Effector CD4-positive, alpha-beta T cell (primary cell): ENCODE data around the gene BRD9.
"Not testable (repeated sequence)": the region's sequence is repeated elsewhere in the genome, so short reads cannot be mapped to it uniquely, and the experiment has no call there.

Experiments used
- DNase-seq: peaks from one replicate; pipeline ENCODE4 v3.0.0-alpha.2; 2020

The BRD9 gene

DNA sequence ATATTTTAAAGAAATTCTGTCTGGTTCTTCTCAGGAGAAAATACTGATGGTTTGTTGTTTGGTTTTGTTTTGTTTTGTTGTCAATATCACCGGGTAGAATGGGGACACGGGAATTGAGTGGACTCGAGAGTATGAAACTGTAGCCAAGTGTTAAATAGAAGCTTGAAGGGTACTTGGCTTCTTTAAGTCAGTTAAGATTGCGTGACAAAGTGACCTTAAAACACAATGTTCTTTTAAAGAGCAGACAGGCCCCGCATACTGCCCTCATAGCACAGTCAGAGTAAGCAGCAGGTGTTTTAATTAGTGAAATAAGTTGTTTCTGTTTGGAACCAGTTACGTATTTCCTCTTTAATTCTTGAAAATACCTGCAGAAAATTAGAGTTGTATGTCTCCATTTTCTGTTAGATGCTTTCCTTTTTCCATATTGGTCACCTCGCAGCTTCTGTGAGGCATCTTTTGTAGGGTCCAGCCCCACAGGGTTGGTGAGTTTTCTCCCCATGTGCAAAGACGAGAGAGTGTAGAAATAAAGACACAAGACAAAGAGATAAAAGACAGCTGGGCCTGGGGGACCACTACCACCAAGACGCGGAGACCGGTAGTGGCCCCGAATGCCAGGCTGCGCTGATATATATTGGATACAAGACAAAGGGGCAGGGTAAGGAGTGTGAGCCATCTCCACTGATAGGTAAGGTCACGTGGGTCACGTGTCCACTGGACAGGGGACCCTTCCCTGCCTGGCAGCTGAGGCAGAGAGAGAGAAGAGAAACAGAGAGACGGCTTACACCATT lies 9.7 kb upstream of the BRD9 start:
- DNase-seq = no peak

DNA sequence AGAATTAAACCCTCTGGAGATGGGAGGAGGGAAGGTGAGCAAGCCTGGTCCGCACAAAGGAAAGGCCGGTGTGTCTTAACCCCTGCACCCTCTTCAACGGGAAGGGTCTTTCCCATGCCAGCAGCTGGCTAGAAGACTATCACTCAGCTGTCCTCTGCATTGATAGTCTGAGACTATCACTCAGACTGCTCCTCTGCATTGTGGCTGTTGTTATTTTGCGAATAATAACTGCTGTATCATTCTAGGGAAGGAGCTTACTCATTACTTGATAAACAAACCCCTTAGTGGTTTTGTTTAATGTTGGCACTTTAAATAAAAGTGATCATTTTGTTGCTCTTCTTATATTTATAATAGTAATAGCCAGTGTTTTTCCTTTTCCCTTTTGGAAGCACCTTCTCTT lies 8.2 kb upstream of the BRD9 start:
- DNase-seq = no peak

- no peak for DNase-seq
Measured at GRCh38 chr5:893711-894110, 1.1 kb upstream of the BRD9 start.

DNA sequence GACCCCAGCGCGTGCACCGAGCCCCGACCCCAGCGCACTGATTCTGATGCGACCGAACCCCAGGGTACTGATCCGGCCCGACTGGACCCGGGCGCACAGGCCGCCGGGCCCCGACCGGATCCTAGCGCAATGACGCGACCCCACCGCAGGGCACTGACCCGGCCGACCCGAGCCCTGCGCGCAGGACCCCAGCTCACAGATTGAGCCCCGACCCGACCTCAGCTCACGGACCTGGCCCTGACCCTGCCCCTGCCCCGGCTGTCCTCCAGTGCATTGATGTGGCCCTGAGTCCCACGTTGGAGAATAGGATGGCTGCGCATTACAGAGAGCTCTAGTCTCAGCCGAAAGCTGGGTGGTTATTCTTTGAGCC lies 521 bp upstream of the BRD9 start:
- DNase-seq = no peak

DNA sequence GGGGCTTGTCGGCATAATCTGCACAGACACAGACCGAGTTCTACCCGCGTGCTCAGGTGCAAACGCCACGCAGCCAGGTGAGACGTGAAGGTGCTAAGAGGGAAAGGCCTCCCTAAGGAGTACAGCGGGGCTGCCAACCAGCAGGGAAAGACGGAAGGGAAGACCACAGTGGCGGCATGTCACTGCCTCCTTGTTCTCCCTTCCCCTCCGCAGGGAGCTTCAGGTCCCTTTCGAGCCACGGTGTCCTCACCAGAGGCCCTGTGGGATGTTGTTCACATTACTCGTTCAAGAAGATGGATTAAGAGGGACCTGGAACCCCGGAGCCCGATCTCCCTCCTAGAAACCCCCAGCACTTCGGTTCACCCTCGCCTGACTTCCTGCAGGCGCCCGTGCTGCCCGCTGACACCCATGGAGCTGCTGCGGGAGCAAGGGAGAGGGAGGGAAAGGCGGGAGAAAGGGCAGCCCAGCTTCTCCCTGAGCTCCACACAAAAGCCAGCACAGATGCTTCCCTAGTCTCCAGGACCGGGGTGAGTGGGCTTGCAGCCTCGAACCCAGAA lies 686 bp downstream of the BRD9 start:
- DNase-seq = no peak

- DNase-seq = no peak
Measured at GRCh38 chr5:891117-891836, 1.3 kb downstream of the BRD9 start.

- no peak for DNase-seq
Measured at GRCh38 chr5:889075-889710, 3.4 kb downstream of the BRD9 start.

DNA sequence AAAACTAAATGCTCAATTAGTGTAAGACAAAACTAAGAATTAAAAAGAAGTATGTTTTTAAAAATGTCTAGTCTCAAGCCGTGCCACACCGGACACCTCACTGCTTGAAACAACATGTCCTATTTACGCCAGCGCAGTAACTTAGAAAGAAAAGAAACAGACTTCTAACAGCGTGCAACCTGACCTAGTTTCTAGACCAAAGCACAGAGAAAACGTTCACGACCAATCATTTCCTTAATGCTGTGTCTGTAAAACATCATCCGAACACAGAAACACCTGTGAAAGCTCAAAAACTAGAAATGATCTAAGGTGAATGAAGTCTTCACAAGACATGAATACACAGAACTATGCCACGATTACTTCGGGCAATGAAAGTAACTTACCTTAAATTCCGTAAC lies 4.0 kb downstream of the BRD9 start:
- no peak for DNase-seq

- DNase-seq = no peak
Measured at GRCh38 chr5:887947-888637, 4.5 kb downstream of the BRD9 start.

- DNase-seq = no peak
Measured at GRCh38 chr5:886716-887325, 5.8 kb downstream of the BRD9 start.

DNA sequence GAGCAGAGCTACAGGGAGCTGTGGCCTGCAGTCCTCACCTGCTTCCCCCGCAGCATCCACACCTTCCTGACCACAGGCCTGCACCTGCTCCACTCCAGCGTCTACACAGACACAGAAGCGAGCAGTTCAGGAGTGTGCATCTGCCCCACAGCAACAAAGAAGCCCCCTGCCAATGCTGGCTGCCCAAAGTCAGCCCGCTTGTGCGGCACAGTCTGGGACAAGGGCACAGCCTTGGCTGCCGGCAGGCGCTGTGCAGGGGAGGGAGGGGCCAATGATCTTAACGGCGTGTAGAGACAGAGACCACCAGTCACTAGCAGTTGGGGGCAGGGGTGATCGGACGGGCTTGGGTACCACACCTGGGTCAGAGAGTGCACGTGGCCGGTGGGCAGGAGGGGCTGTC lies 6.6 kb downstream of the BRD9 start:
- no peak for DNase-seq

DNA sequence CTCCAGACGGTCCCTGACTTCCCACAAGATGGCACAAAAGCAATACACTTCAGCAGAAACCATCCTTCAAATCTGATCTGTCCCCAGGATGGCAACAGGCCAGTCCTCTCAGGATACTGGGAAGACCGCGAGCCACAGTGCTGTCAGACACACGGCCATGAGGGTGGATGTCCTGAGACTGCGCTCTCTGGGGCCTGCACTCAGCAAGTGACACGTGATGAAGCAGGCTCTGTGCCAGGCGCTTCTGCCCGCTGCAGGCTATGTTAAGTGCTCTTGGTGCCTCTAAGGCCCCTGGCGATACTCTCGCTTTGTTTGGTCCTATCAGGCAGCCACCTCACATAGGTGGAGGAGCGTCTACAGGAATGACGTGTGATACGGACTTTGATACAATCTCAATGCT lies 7.1 kb downstream of the BRD9 start:
- no peak for DNase-seq

- no peak for DNase-seq
Measured at GRCh38 chr5:885127-885442, 7.5 kb downstream of the BRD9 start.

DNA sequence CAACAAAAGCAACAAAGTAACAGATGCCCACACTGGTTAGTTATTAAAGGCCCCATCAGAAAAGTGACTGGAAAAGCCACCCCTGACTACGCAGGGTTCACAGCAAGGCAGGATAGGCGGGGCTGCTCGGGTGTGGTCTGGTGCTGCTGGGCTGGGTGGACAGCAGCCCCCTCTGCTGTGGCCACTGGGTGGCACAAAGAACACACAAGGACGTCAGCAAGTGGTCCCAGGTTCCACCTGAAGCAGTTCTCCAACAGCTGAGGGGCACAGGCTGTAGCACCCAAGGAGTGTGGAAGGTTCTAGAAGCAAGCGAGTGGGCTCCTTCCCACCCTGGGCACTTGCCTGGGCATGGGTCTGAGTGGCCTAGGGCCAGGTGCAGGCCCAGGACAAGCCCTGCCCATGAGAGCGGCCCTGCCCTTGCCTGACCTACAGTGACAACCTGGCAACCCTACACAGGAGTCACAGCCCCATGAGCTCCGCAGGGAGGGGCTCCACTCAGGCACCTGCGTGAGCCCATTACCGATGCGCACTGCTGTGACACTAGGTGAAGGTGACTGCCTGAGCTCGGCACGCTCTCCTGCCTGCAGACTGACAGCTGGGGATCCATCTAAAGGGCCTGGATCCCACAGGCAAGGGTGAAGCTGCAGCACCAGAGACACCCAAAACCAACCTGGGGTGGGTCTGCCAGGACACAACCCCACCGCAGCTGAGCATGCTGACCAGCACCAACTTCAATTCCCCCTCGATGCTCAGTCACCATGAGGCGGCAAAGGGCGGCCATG lies 8.1 kb downstream of the BRD9 start:
- no peak for DNase-seq

DNA sequence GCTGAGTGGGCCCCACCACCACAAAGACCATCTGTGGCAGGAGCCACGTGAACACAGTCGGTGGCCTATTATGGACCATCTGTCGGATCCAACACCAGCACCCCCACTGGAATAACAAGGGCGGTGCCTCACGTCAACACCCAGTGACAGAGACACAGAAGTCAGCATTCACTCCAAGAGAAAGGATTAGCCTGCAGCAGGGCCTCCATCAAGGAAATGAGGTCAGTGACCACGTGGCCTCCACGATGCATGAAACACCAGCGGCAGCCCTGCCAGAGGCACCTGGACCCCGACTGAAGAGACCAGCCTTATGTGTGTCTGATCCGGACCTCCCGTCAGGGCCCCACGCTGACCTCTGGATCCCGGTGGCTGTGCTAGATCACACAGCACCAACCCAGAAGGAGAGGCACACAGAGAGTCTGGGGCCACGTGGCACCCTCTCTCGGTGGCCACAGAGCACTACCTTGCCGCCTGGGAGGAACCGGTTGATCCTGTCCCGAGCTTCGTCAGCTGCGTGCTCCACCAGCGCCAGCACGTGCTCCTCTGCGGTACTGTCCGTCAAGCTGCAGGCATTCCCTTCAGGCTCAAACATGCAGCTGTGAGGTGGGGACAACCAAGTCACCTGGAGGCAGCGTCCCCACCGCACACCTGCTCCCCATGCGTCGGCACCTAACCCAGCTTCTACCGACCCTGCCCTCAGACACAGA lies 9.0 kb downstream of the BRD9 start:
- DNase-seq = no peak

- no peak for DNase-seq
Measured at GRCh38 chr5:882253-883183, 10.1 kb downstream of the BRD9 start.

DNA sequence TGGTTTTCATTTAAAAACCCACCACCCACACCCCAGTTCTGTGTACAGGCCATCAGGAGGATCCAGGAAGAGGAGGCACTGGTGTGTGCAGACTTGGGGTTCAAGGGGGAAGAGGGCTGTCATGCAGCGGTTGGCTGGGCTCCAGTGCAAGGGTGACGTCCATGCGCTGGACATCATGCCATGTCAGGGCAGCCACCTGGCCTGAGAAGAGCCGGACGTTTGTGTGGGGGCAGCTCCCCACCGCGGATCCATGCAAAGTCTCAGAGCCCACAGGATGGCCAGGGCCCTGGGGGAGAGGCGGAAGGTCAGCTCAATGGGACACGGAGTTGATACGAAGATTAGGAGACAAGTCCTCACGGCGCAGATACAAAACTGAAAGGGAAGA lies 11.1 kb downstream of the BRD9 start:
- no peak for DNase-seq

- DNase-seq = no peak
Measured at GRCh38 chr5:880816-881550, 11.6 kb downstream of the BRD9 start.

DNA sequence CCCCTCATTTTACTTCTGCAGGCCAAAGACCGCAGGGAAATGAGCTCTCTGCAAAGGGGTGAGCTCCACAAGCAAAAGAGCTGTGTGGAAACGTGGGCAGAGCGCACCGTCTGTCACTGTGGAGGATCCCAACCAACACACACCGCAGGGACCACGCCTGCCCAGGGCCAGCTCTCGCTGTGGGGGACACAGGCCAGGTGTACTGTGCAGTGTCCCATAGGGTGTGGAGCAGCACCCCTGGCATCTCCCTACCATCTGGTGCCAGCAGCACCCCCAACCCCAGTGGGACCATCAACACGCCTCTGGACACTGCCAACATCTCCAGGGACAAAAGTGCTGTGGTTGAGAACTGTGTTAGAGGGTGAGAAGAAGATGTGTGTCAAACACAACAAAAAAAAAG lies 13.9 kb downstream of the BRD9 start:
- DNase-seq = not testable (repeated sequence)

DNA sequence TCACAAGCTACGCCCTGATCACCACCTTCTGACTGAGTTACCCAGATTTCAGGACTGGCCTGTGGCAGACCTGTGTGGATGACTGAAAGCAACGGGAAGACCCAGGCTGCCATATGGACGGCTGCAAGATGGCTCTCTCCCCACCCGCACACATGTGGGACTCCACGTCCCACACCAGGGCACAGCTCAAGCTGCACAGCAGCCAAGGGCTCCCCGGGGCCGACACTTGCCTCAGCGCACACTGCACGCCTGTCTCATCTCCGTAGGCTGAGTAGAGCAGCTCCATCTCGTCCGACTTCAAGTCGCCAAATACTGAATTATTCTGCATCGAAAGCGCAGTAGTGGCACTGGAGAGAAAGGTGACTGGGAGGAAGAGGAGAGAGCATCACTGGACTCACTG lies 14.5 kb downstream of the BRD9 start:
- no peak for DNase-seq
